GM18907 (cell line): ENCODE data around the gene MAN1A1.
A peak's percentile ranks its signal among the peaks of the same experiment; 100 is the strongest.

Experiments
- ATAC-seq: cut with Tn5 transposase; IDR thresholded peaks from one replicate; pipeline ENCODE4 v1.9.1; 2021; ENCODE audit warnings: mild to moderate bottlenecking, moderate library complexity; ENCODE audit not compliant: unreplicated experiment

MAN1A1 gene

DNA sequence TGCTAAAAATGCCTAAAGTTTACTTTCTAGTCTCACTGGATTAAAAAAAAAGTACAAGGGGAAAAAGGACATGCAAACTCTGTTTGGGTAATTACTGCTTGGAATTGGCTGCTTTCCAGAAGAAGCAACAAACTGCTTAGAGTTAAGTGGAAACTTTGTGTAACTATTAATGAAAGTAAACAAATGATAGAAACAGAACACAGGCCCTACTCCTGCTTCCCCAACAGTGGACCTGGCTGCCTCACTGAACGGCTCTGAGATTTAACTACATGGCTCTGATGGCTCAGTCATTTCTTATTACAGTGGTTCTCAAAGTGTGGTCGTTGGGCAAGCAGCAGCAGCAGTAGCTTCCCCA lies 108.5 kb downstream of the MAN1A1 start:
- peak; percentile 85 for ATAC-seq

- ATAC-seq, result peak; percentile 61
Measured at GRCh38 chr6:119240257-119241110, 109.1 kb downstream of the MAN1A1 start.

DNA sequence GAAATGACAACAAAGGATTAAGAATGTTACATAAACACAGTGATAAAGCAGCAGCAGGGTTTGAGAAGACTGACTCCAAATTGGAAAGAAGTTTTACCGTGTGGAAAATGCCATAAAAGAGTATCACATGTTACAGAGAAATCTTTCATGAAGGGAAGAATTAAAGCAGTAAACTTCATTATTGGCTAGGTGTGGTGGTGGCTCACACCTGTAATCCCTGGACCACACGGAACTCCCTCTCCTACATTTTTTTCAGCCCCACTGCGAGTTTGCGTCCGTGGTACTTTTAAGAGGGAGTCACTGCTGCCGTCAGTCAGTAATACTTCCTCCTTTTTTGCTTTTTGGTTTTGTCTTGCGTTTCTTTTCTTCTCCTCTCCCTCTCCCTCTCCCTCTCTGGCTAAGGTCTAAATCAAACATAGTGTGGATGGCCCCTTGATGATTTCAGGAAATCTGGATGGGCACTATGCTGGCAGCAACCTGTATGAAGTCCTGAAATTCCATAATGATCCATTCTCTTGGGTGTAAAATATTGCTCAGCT lies 112.3 kb downstream of the MAN1A1 start:
- ATAC-seq, result no peak

- no peak for ATAC-seq
Measured at GRCh38 chr6:119234941-119235340, 114.6 kb downstream of the MAN1A1 start.

DNA sequence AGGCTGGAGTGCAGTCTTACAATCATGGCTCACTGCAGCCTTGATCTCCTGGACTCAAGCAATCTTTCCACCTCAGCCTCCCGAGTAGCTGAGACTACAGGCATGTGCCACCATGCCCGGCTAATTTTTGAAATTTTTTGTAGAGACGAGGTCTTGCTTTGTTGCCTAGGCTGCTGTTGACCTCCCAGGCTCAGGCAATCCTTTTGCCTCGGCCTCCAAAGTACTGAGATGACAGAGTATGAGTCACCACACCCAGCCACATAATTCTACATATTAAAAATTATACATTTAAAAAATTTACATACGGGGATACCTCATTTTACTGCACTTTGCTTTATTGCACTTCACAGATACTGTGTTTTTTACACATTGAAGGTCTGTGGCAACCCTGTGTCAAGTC lies 115.1 kb downstream of the MAN1A1 start:
- no peak for ATAC-seq

DNA sequence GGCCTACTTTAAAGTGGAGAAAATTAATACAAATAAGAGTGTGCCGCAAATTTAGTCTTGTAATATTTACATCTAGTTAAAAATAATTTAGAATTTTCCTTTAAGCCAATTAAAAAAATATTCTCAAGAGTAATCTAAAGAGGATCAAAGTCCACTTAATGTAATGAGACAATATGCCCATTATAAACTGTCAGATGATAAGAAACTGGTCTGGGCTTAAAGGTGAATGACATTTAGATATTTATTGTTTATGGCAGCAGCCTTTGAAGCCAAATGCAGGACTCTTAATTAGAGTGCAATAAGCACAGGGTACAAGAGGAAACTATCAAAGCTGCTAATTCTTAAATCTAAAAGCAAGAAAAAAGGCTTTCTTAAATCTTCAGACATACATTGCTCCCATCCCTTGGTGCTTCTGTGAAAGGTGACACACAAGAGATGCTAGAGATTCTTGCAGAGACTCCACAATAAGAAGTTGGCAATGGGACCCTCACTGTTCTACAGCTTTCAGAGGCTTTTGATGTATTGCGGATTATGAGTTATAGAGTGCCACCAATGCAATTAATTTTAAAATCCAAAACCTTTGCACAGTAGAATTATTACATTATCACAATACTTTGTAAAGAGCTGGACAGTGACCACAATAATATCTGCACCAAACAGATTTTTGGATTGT lies 116.1 kb downstream of the MAN1A1 start:
- no peak for ATAC-seq

DNA sequence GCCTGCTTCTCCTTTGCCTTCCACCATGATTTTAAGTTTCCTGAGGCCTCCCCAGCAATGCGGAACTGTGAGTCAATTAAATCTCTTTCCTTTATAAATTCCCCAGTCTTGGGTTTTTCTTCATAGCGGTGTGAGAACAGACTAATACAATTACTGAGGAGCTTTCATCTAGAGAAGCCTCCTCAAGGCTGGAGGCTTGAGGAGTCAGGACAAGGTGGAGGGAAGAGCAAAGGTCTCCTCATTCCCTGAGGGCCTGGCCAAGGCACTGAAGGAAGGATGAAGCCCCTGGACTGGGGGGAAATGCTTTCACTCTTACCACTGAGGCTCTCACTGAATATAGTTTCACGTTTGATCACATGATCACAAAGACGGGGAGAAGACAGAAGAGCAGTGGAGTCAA lies 118.2 kb downstream of the MAN1A1 start:
- no peak for ATAC-seq

DNA sequence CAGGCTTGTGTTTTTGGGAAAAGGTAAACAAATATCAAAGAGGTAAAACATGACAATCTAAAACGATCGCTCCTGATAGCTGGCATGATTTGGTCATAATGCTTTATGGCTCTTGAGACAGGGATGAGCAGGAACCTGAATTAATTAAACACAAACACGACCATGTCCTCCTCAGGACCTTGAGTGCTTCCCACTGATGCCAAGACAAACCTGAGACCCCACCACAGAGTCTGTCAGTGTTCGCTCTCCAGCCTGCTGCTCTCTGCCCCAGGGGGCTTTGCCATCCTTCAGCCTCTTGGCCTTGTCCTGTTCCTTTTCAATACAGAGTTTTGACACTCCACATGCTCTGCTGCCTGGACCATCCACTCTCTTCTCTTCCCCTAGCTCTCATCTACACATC lies 119.4 kb downstream of the MAN1A1 start:
- ATAC-seq, result no peak

DNA sequence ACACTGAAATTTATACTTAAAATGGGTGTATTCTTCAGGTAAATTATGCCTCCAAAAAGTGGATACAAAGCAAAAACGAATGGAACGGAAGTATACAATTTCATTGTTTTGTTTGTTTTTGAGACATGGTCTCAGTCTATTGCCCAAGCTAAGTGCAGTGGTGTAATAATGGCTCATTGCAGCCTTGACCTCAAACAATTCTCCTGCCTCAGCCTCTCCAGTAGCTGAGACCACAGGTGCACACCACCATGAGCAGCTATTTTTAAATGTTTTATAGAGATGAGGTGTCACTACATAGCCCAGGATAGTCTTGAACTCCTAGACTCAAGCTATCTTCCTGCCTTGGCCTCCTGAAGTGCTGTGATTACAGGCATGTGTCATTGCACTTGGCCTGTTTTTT lies 122.2 kb downstream of the MAN1A1 start:
- ATAC-seq, result no peak

DNA sequence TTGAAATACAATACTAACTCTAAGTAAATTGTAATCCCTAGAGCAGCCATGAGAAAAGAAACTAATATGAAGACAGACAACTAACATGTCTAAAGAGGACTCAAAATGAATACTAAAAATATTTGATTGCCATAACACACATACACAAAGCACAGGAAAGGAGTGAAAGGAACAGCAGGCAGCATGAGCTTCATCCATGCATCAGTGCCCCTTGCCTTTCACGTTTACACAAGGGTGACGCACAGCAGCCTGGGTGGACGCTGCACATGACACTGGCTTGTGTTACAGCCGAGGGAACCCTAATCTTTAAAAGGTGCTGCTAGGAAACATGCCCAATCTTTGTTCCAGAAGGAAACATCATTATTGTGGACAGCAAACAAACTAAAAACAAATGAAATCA lies 123.5 kb downstream of the MAN1A1 start:
- no peak for ATAC-seq

DNA sequence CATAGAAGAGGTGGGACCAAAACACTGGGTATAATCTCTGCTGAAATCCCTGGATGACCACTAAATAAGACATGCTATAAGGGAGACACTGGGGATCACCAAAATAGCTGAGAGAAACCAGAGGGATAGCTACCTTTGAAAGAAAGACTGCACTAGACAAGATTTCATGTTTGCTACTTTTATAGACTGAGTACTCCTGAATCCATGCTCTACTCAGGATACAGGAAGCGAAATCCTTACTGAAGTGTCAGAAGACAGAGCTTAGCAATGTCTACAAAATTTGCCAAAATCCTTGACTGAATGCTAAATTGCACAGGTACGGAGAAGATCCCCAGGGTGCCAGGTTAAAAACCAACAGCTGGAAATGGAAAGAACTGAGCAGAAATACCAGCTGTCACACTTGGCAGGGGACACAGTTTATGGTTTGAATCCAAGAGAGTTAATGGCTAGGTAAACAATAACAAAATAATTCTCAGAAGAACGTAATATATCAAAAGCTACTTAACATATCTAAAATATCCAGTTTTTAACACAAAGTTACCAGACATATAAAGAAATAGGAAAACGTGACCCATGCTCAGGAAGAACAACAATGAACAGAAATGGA lies 125.4 kb downstream of the MAN1A1 start:
- no peak for ATAC-seq

GRCh38 chr6:119220452-119220851 lies 129.1 kb downstream of the MAN1A1 start:
- no peak for ATAC-seq

DNA sequence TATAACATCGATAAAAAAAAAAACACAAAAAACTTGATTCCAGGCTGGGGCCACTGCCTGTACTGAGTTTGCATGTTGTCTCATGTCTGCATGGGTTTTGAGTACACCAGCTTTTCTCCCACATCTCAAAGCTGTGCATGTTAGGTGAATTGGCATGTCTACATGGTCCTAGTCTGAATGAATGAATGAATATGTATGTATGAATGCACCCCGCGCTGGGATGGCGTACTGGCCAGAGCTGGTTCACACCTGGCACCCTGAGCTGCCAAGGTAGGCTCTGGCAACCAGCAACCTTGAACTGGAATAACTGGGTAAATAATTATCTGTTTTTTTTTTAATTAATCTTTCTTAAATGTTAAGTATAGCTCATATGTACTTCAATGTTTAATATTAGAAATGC lies 131.0 kb downstream of the MAN1A1 start:
- no peak for ATAC-seq

GRCh38 chr6:119215885-119216590 lies 133.5 kb downstream of the MAN1A1 start:
- ATAC-seq, result no peak

- no peak for ATAC-seq
Measured at GRCh38 chr6:119215309-119215708, 134.3 kb downstream of the MAN1A1 start.

GRCh38 chr6:119210596-119210995 lies 139.0 kb downstream of the MAN1A1 start:
- no peak for ATAC-seq

DNA sequence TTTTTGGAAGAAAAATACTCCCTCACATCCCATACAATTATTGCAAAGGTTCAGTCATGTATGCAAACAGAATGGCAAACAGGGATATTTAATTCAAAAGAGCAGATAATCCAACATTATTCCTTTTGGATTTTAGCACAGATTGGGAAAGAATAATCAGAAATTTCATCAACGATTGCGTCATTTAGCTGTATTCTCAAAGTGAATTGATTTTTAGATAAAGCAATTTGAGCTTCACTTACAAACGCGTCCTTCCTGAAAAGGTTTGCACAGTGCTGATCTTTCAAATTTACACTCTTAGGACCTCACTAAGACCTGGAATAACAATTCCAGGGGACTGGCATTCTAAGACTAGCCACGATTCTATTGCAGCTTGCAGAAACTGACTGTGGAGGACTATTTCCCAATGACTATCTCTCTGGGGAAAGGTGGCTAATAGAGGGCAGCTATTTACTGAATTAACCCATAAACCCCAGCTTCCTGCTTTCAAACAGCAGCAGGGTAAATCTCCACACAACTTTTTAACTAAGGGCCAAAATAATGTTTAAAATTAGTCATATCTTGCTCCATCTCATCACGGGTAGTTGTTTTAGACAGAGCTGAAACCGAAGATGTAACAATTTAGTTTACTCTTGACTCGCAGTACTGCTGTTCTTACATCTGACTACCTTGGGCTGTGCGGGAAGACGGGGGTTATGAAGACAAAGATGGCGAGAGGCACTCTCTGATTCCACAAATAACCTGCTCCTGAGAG lies 139.9 kb downstream of the MAN1A1 start:
- ATAC-seq, result peak; percentile 44

- ATAC-seq, result no peak
Measured at GRCh38 chr6:119207971-119208725, 141.4 kb downstream of the MAN1A1 start.

DNA sequence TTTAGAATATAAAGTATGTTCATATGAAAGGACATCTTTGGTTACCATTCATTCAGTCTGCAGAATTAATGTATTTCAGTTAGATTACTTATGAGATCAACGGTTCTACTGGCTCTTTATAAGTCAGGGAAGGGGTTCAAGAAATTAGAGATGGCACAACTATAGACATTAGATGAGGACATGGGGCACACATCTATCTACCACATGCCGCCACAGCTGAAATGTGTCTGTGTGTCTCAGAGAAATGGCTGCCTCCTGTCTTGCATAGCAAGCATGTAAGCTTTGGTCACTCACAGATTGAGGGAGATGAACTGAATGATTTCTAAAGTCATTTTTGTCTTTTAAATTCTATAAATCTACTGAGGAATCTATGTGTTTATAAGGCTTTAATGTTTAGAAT lies 142.2 kb downstream of the MAN1A1 start:
- ATAC-seq, result no peak
